HG03460 (cell line): Measurements from ENCODE around the gene PROM2.
"Not testable (repeated sequence)": the region's sequence is repeated elsewhere in the genome, so short reads cannot be mapped to it uniquely, and the experiment has no call there.

Experiments used
- ATAC-seq: cut with Tn5 transposase; IDR thresholded peaks from one replicate; pipeline ENCODE4 v1.9.1; 2021; ENCODE audit not compliant: unreplicated experiment

Gene PROM2, protein sequence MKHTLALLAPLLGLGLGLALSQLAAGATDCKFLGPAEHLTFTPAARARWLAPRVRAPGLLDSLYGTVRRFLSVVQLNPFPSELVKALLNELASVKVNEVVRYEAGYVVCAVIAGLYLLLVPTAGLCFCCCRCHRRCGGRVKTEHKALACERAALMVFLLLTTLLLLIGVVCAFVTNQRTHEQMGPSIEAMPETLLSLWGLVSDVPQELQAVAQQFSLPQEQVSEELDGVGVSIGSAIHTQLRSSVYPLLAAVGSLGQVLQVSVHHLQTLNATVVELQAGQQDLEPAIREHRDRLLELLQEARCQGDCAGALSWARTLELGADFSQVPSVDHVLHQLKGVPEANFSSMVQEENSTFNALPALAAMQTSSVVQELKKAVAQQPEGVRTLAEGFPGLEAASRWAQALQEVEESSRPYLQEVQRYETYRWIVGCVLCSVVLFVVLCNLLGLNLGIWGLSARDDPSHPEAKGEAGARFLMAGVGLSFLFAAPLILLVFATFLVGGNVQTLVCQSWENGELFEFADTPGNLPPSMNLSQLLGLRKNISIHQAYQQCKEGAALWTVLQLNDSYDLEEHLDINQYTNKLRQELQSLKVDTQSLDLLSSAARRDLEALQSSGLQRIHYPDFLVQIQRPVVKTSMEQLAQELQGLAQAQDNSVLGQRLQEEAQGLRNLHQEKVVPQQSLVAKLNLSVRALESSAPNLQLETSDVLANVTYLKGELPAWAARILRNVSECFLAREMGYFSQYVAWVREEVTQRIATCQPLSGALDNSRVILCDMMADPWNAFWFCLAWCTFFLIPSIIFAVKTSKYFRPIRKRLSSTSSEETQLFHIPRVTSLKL

DNA sequence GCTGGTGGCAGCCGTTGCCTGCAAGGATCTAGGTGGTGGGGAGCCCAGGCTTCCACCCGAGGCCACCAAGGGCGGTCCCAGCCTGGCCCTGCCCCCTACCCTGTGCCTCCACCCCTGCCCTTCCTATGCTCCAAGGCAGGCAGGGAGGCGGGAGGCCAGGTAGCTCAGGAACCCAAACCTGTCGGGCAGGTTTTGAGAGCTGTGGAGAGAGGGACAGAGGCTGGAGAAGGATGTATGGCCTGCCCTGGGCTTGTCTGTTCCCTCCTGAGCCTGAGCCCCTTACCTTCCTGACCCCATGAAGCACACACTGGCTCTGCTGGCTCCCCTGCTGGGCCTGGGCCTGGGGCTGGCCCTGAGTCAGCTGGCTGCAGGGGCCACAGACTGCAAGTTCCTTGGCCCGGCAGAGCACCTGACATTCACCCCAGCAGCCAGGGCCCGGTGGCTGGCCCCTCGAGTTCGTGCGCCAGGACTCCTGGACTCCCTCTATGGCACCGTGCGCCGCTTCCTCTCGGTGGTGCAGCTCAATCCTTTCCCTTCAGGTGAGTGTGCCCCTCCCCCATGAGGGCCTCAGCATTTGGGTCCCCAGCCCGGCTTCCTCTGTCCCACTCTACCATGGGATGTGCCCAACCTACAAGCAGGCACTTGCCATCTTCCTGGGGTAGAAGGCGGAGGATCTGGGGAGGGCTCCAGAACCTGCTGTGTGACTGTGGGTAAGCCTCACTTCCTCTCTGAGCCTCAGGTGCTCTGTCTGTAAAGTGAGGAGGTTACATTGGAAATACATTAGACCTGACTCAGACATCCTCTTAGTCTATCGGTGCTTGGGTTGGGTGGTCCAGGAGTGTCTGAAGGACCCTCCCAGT is at the start of gene PROM2:
Gene PROM2, plus strand, starts transcription at position 159 of the 860 bp plus-strand sequence. Its CDS starts 137 bp downstream, at position 296.
- no peak for ATAC-seq

GRCh38 chr2:95225658-95226057 is 48.6 kb upstream of the PROM2 start:
- ATAC-seq = no peak

DNA sequence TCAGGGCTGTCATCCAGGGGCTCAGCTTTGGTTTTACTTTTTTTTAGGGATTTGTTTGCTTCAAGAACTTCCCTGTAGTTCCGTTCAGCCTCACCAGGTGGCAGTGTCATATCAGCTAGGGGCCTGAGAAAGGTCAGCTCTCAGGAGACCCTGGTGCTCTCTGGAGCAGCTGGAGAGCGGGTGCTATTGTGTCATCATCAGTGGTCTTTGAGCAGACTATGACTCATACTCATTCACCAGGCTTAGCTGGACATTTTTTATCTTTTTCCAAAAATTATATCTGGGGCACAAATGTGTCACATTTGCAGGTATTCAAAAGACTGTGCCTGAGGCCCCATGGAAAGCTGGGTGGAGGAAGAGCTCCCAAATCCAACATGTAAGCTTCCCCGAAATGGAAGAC is 42.5 kb upstream of the PROM2 start:
- no peak for ATAC-seq

- no peak for ATAC-seq
These were observed 42.0 kb upstream of the PROM2 start for GRCh38 chr2:95232232-95232631.

DNA sequence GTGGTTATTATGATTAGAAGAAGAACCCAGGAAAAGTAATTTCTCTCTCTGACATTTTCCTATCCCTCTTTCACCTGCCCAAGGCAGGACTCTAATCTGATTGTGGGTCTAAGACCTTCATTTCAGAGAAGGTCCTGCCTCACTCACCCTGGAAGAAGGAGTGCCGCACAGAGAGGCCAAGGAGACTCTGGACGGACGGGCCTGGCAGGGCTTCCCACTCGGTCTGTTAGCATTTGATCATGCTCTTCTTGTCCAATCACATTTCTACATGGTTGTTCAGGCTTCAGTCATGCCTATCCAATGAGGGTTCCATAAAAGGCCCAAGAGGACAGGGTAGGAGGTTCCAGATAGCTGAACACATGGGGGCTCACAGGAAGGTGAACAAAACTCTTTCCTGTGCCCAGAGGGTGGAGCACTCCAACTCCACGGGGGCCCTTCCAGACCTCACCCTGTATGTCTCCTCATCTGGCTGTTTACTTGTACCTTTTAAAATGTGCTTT is 39.9 kb upstream of the PROM2 start:
- ATAC-seq = no peak

DNA sequence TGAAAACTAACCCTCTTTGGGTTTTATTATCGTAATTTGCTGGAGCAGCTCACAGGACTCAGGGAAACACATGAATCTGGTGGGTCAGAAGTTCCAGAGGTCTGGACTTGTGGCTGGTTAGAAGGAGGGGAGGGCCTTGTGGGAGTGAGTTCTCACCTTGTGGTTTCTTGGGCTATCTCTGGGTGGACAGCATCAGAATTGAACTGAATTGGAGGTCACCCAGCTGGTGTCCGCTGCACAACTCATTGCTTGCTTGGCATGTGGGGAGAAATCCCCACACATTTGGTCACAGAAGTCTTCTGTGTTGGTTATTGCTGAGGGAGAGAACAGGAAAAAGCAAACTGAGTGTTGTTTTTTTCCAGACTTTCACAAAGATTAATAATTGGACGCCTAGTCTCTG is 39.4 kb upstream of the PROM2 start:
- ATAC-seq = no peak

DNA sequence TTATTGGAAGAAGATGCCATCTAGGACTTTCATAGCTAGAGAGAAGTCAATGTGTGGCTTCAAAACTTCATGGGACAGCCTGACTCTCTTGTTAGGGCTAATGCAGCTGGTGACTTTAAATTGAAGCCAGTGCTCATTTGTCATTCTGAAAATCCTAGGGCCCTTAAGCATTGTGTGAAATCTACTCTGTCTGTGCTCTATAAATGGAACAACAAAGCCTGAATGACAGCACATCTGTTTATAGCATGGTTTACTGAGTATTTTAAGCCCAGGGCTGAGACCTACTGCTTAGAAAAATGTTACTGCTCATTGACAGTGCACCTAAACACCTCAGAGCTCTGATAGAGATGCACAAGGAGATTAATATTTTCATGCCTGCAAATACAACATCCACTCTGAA is 36.1 kb upstream of the PROM2 start:
- no peak for ATAC-seq

DNA sequence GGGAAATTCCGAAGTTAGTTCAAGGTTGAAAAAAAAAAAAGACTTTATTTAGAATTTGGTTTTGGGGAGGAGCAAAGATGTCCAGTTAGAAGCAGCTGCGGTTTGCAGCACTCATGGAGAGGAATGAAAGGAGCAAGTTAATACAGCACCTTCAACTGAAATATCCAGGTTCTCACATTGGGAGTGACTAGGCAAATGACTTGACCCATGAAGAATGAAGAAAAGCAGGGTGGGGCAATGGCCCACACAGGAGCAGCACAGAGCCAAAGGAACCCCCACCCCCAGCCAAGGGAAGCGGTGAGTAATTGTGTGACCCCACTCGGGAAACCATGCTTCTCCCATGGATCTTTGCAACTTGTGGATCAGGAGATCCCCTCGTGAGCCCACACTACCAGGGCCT is 34.2 kb upstream of the PROM2 start:
- ATAC-seq = no peak

DNA sequence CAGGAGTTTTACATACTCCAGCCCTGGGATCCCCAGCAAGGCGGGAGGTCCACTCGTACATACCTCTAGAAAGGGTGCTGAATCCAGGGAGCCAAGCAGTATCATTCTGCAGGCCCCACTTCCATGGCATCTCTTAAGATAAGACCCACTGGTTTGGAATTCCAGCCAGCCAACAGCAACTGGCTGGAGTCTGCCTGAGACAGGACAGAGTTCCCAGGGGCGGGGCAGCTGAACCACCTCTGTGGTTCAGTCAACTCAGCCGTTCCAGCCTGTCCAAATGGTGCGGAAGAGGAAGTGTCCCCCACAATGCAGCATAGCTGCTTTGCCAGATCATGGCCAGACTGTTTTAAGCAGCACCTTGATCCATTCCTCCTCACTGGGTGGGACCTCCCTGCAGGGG is 33.7 kb upstream of the PROM2 start:
- ATAC-seq = no peak

DNA sequence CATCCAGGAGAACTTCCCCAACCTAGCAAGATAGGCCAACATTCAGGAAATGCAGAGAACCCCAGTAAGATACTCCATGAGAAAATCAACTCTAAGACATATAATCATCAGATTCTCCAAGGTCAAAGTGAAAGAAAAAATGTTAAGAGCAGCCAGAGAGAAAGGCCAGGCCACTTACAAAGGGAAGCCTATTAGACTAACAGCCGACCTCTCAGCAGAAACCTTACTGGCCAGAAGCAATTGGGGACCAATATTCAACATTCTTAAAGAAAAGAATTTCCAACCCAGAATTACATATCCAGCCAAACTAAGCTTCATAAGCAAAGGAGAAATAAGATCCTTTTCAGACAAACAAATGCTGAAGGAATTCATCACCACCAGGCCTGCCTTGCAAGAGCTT is 32.2 kb upstream of the PROM2 start:
- not testable (repeated sequence) for ATAC-seq

DNA sequence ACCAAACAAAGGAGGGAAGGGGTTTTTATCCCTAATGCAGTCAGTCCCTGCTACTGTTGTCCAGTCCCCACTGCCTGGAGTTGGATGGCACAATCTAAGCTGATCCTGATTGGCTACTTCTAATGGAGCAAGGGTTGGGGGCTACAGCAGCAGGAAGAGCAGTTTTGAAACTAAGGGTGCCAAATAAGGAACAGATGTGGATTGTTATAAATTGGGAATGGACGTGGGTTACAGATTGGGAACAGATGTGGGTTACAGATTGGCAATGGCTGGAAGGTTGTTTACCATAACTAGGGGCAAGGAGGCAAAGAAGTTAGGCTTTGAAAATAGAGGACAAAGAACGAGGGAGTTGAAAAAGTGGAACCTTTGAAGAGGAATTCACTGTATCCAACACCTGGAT is 16.0 kb upstream of the PROM2 start:
- ATAC-seq = no peak

DNA sequence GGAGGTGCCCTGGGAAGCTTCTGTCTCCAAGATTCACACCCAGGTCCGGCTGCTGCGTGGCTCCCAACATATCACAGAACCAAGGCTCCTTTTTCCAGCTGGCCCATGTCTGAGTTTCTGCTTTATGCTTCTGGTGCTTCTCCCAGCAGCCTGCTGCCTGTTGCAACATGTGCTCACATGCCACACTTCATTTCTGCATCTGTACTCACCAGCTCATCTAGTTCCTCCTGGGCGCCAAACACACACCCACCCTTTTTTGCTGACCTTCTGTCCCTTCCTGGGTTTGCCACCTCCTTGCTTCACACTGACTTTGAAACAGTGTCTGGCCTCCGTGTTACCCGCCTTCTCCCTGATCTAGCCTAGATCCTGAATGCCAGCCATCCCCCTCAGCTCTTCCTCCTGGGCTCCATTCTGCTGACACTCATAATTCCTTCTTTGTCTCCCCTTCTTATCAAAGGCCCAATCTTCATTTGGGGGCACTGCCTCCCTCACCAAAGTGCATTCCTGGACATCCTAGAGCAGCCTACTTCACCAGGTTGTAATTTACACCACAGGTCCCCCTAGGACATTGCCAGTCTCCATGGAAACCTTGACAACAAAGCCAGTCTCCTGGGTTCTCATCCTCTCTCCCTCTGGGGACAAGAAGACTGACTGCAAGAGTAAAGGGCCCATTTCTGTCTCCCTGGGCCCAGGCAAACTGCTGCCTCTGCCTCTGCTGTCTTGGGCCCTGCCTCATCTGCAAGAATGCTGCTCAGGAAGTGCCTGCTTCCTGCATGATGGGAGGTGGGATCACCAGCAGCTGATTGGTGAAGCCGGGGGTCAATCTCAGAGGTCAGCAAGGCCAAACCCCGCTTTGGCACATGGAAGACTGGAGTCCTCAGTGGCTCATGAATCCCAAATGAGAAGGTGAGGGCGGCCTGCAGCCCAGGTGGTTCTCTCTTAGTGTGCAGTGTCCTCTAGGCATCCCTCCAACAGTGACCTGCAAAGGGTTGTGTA is 13.9 kb upstream of the PROM2 start:
- no peak for ATAC-seq

DNA sequence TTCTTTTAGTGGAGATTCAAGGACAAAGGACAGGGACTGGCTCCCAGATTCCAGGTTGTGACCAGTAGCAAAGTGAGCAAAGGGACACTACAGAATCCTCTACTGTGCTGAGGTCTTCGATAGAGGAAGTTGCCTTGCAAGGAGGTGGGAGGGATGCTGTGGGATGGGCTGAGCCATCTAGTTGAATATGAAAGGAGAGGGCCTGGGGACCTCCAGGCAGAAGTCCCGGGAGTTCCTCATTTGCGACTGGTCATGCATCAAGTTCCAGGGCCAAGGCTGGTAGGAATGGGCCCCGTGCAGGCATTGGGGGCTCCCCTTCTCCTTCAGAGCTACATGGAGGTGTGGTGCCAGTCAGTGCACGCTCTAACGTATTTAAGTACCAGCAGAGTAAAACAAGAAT is 12.6 kb upstream of the PROM2 start:
- ATAC-seq = no peak

DNA sequence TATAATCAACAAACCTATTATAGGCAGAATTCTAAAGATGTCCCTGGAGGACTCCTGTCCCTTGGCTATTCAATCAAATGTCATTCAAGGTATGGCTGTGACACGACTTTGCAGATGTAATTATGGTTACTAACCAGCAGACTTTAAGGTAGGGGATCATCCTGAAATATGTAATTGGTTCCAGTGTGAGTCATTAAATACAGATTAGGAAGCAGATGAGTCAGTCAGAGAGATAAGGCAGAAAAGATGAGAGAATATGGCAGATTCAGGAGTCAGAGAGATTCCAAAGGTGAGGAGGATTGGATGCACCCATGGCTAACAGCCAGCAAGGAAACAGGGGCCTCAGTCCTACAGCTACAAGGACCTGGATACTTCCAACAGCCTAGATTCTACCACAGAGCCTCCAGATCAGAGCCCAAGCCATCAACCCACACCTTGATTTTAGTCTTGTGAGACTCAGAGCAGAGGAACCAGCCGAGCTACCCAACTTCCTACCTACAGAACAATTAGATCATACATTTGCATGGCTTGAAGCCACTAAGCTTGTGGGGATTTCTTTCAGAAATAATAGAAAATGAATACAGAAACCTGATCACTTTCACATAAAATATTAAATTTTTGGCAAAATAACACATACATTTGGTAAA is 11.2 kb upstream of the PROM2 start:
- no peak for ATAC-seq

DNA sequence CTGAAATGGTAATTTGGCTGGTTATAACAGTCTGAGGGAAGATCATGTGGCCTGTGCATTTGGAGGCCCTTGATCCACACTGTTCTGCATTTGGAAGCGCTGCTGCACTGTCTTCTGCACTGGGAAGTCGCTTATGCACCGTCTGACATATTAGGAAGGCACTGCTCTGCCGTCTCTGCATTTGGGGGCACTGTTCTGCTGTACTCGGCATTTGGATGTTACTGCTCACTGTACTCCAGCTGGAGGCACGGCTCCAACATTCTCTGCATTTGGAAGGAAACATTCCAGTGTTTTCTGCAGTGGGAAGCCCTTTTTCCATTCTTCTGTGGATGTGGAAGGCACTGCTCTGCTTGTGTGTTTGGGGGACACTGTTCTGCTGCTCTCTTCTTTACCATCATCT is 9.6 kb upstream of the PROM2 start:
- ATAC-seq = no peak

DNA sequence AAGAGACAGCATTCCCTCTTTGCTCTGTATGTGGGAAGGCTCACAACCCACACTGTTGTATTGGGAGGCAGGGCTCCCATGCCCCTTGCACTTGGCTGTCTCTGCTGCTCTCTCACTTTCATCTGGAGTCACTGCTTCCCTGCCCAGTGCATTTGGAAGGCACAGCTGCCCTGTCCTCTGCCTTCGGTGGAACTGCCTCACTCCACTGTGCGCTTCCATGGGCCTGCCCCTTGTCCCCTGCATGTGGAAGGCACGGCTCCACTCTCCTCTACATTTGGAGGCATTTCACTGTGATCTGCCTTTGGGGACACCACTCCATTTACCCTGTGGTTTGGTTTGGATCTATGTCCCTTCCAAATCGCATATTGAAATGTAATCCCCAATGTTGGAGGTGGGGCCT is 9.1 kb upstream of the PROM2 start:
- ATAC-seq = no peak

GRCh38 chr2:95266781-95267430 is 7.3 kb upstream of the PROM2 start:
- no peak for ATAC-seq

DNA sequence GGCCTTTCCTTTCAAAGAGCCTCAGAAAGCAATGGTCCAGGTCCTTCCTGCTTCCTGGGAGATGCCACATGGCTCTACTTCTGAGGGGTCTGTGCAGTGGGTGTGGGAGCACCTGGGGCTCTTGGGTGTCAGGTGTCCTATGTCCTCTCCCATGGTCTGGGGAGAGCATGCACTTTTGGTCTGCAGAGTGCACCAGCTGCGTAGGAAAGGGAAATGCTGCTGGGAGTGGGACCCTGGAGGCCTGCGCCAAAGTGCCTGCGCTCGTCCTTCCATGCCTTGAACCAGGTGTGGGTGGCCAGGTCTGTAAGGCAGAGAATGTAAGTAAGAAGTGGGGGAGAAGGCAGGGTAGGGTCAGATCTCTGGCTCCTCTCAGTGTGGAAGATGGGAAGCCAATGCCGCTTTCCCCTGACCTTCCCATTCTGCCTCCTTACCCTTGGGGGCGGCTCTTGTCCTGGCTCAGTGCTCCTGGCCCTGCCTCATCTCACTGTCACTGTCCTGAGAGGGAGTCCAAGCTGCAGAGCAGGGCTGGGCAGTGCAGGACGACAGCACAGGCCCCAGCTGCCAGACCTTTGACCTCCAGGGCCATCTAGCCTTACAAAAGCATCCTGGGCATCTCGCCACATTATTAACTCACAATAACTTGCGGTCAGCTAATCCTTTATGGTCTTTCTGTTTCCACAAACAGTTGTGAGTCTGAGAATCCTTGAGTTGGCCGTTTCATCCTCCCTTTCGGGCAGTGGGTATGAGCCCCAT is 6.6 kb upstream of the PROM2 start:
- no peak for ATAC-seq
